Cerebellar cortex (tissue), 1 donor: ENCODE measurements around the gene SLC25A18.
"Not testable (repeated sequence)": the region's sequence is repeated elsewhere in the genome, so short reads cannot be mapped to it uniquely, and the experiment has no call there.

Source experiments
- DNase-seq: peaks from one replicate; pipeline ENCODE4 v3.0.0-alpha.2; 2015; ENCODE audit warnings: low spot score

The SLC25A18 gene

DNA sequence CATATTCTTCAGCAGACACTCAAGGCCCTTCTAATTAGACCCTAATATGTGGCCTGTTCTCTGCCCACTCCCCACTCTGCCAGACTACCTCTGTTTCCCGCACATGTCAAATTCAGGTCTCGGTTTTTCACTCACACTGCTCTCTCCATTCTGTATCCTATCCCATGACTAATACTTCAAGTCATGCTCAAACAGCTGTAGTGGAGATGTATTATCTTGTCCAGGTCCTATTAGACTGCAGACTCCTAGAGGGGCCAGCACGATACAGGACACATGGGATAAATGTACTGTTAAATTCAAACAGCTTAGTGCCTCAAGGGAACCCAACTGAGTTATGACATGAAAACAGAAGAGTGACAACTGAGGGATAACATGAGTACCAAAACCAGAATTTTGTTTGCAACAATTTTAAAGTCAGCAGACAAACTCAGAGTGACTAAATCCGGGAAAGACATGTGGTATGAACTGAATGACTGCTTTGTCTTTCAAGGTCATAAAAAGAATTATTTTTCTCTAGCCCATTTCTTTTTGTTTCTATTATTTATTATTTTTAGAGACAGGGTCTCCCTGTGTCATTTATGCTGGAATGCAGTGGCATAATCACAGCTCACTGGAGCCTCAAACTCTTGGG, 44.7 kb downstream of the SLC25A18 start:
- DNase-seq: no peak

DNA sequence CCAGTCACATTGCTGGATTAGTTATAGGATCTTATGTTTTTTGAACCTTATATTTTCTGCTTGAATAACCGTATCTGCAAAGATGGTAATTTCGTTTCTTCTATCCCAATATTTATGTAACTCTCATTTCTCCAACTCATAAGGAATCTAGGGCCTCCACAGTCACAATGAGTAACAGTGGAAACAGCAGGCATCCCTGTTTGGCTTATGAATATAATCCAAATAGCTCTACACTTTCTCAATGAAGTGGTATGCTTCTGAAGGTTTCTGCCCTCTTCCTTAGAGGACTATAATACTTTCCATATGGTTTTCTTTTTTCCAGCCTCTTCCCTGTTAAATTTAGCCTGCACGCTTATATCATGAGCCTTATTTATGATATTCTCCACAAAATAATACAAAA, 48.8 kb downstream of the SLC25A18 start:
- DNase-seq: no peak

DNA sequence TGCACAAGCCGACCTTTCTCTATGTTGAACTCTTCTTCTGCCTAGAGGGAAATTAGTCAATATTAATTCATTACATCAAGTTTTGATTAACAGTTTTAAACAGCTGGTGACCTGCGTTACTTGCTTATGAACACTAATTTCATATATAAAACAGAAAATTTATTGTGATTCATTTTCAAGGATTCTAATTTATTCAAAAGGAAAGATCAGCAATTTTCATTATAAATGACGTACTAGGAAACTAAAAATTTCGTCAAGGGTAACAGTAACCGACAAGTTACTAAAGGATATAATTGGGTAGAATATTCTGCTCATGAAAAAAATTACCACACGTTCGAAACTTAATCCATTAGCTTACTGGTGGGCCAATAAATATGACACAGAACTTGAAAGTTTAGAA, 50.0 kb downstream of the SLC25A18 start:
- no peak for DNase-seq

DNA sequence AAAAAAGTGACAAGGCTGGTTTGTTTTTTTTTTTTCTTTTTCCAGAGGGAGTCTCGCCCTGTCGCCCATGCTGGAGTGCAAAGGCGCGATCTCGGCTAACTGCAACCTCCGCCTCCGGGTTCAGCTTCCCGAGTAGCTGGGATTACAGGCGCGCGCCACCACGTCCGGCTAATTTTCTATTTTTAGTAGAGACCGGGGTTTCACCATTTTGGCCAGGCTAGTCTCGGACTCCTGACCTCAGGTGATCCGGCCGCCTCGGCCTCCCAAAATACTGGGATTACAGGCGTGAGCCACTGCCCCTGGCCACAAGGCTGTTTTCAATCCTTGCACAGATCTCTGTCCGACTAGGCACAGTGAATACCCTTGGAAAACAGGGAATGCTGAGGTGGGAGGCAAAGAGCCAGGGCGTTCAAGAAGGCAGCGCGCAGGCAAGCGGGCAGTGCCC, 64.7 kb downstream of the SLC25A18 start:
- no peak for DNase-seq

DNA sequence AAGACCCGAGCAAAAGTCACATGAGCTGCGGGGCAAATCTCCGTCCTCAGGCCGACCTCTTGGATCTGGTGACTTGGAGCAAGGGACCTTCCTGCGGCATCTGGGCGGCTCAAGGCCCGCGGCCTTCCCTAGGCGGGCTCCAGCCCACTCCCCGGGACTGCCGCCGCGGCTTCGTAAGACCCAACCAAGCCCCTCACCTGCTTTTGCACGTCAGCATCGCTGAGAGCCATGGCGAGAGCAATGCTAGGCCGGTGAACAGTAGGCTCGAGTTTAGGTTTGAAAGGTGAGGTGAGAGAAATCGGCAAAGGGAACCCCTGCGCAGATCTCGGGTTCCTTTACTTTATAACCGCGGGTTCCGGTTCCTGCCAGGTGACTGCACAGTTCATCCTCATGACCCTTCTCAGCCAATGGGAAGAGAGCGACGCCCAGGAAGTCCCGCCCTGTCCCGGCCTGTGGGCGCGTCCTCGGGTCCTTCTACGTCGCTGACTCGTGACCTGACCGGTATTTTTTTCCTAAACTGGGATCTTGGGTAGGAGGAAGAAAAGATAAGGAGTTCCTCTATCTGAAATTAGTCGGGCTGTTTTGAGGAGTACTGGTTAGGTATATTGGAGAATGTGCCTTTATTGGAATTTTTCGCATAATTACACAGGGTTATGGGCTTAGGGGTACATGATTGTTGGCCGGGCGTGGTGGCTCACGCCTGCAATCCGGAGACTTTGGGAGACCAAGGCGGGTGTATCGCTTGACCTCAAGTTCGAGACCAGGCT, 65.3 kb downstream of the SLC25A18 start, which contains the start of gene ATP6V1E1:
TSS of gene ATP6V1E1 (minus strand) at position 344 of the 767 bp plus-strand sequence. CDS start at position 230, 114 bp downstream.
- DNase-seq: peak; percentile 99

DNA sequence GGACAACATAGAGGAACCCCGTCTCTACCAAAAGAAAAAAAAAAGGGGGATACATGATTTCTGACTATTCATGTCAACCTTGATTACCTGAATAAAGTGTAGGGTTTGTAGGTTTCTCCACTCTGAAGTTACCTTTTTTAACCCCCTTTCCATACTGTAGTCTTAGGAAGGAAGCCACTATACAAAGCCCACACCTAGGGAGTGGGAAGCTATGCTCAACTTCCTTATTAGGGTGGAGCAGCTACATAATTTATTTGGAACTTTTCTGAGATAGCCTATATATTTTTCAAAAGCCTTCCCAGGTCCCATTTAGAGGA, 65.8 kb downstream of the SLC25A18 start:
- no peak for DNase-seq

DNA sequence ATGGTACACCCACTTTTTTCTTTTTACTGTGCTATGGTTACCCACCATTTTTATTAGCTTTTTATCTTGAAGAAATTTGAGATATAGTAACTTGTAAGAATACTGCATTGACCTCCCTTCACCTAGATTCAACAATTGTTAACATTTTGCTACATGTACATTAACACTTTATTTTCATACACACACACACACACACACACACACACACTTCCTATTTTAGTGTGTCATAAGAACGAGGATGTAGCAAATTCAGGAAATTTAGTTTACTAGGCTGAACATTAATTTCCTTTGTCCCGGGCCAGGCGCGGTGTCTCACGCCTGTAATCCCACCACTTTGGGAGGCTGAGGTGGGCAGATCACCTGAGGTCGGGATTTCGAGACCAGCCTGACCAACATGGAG, 66.3 kb downstream of the SLC25A18 start:
- DNase-seq: no peak

DNA sequence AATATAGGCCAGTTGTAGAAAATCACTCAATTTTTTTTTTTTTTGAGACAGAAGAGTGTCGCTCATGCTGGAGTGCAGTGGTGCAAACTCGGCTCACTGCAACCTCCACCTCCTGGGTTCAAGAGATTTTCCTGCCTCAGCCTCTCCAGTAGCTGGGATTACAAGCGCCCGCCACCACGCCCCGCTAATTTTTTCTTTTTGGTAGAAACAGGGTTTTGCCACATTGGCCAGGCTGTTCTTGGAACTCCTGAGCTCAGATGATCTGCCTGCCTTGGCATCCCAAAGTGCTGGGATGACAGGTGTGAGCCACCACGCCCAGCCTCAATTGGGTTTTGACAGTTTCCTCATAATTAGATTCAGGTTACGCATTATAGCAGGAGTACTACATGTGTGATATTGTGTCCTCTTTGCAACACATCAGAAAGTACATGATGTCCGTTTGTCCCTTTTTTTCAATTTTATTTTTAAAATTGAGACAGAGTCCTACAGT, 67.8 kb downstream of the SLC25A18 start:
- DNase-seq: no peak

DNA sequence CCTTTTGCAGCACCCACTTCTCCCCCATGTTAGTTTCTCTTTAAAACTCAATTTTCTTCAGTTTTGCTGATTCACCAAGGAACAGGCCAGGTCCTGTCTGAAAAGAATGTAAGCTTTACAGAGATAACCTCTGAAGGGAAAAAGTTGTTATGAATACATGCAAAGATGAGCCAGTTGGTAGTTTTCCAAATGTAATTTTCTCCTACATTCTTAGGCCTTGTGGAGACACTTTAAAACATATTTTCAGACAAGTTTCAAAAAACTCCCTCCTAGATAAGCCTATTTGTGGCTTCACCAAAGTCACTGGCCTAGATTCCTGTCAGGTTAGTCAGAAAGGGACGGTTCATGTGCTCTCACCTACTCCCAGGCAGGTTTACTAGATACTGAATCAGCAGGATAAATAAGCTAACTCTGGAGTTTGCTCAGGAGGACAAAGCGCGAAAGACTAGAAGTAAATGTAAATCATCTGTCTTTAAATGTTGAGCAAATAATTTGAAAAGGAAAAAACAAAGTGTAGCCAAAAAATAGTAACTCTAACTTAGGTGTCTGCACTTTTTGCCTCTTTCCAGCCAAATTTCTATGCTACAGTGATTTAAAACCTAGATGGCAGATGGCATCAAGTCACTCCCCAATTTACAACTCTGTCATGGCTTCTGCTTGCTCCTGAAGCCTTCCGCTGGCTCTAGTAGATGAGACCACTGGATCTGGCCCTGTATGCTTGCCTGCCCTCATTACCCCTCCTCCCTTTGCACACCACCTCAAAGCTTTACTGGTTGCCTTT, 70.1 kb downstream of the SLC25A18 start:
- peak; percentile 22 for DNase-seq

DNA sequence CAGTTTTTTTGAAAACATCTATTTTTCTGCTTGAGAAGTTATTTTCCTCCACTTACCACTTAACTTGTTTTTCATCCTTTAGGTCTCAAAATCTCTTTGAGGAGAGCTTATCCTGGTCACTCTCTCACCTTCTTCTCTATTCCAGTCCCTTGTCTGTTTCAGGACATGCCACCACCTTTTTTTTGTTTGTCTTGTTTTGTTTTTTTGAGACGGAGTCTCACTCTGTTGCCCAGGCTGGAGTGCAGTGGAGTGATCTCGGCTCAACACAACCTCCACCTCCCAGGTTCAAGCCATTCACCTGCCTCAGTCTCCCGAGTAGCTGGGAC, 70.7 kb downstream of the SLC25A18 start:
- DNase-seq: no peak

DNA sequence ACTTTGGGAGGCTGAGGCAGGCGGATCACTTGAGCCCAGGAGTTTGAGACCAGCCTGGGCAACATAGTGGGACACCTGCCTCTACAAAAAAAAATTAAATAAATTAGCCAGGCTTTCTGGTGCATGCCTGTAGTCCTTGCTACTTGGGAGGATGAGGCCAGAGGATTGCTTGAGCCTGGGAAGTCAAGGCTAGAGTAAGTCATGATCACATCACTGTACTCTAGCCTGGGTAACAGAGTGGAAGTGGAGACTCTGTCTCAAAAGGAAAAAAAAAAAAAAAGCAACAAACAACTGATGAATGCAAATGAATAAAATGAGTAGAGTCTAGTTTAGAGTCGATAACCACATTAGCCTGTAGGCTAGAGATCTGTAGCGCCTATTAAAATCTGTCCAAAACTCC, 71.4 kb downstream of the SLC25A18 start:
- DNase-seq: no peak

DNA sequence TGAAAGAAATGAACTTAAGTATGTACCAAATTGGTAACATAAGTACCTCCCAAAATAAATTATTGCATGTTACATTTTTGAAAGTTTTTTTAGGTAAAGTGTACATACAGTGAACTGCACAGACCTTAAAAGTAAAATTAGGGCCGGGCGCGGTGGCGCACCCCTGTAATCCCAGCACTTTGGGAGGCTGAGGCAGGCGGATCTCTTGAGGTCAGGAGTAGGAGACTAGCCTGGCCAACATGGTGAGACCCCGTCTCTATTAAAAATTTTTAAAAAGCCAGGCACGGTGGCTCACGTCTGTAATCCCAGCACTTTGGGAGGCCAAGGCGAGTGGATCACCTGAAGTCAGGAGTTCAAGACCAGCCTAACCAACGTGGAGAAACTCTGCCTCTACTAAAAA, 73.6 kb downstream of the SLC25A18 start:
- DNase-seq: not testable (repeated sequence)

DNA sequence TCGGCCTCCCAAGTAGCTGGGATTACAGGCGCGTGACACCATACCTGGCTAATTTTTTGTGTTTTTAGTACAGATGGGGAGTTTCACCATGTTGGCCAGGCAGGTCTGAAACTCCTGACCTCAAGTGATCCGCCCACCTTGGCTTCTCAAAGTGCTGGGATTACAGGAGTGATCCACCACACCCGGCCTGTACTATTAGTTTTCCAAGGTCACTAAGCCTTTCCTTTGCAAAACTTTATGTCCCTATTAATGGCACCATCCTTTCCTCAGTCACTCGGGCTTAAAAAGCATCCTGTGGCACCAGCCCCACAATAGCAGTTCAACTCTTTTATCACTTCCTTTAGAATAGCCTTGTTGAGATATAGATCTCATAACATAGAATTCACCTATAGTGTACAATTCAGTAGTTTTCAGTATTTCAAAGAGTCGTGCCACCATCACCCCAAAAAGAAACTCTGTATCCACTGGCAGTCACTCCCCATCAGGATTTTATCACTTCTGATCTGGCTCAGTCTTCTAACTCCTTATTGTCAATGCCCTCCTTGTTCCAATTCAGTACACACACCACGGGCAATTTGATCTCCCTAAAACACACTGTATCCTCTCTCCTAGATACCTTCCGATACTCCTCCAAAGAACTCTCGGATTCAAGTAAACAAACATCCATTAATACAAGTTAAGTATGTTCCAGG, 74.3 kb downstream of the SLC25A18 start:
- peak; percentile 5 for DNase-seq

DNA sequence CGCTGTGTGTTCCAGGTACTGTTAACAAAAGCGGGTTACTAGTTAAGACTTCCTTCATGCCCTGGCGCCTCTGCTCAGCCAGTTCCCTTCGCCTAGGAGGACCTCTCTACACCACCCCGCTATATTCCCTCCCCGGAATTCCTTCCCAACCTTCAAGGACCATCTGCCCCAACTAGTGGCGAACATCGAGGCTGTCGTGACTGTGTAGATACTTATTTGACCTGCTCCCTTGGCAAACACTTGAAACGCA, 74.8 kb downstream of the SLC25A18 start:
- DNase-seq: no peak

DNA sequence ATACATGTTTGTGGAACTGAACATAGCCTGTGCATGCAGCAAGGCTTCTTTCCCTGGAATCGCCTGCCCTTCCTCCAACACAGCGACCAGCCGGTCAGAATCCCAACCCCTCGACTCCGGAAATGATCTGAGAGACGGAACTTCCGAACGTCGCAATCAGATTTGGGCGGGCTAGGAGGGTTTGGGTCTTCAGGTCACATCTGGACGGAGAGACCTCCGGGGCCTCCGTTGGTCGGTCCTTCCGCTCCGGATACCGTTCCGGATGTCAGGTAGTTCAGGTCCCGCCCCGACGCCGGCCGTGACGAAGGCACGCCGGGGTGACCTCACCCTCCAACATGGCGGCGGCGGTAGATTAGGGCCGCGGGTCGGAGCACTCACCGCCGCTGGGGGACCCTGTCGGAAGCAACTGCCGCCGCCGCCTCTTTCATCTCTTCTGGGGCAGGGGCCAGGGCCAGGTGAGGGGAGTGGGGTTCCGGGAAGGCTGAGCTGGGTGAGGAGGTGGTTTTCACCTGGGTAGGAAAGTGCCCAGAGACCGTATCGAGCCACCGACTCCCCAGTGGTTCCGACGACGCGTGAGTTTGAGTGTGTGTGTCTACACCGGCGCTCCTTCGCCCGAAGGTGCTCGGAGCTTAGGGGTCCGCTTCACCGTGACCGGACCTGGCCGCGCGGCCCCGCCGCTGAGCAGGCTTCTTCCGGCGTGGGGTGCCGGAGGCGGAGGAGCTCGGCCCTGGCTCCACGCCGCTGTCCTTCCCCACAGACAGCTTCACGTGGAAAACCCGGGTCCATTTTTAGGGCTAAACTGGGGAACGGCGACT, 75.3 kb downstream of the SLC25A18 start, which contains the start of gene BCL2L13:
TSS of gene BCL2L13 (plus strand) at position 326 of the 815 bp plus-strand sequence. CDS start 16,955 bp downstream, outside the sequence.
- peak; percentile 93 for DNase-seq

DNA sequence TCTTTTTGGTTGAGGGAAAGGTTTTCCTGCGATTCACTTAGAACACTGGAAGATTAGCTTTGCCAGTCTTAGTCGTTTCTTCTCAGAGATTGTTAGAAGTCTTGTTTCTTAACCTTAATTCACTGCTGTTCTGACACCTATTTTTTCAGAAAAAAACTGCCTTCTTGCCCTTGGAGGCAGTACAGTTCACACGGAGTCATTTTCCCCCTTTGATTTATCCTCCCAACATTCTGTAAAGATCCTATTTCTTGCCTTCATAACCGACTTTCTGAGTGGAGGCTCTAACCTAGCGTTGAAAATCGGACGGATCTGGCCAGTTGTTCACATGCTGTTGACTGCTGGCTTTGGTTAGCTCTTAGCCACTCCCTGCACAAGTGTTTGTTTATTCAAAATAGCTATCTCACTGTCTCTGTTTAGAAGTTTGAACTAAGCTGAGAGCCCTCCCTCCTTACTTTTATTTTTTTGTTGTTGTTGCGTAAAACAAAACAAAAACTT, 76.0 kb downstream of the SLC25A18 start:
- DNase-seq: peak; percentile 36
